Measurements from ENCODE around the gene MCM8. TPM values are rescaled to one million over a fixed set of nuclear protein-coding genes. Genes with fewer than 3 reads are reported as not detected.
A peak's percentile ranks its signal among the peaks of the same experiment; 100 is the strongest.

MCM8 gene
- total and polyA plus RNA-seq, 12 donors, result 1.8 to 12.6 (median 5.0) TPM

- no peaks in the 10 kb centered on the region for H3K36me3 ChIP-seq (replicated peaks in 1 of 2)
- DNase-seq, result no peak
- H3K4me3 ChIP-seq, result no peak overlapping the region
- TF ChIP-seq POLR2A (IDR thresholded peaks at IDR 0.05) (no peak), CTCF (IDR thresholded peaks at IDR 0.05) (no peak)
- H3K27ac ChIP-seq, result no peak overlapping the region
- no peaks in the 10 kb centered on the region for H3K27me3 ChIP-seq
- intact Hi-C loops (cut with DNase I), result no loop called here
- WGBS, 4 donors, result 95 to 98% (median 96%) methylated on average over 9 of the region's 9 CpGs
- H3K4me1 ChIP-seq (replicated peaks in 1 of 2), result peaks cover 0 to 2% of the 10 kb centered on the region in 2 donors
- no peaks in the 10 kb centered on the region for H3K9me3 ChIP-seq (replicated peaks in 1 of 3)
Observed at GRCh38 chr20:5999783-6000182, 49.3 kb downstream of the MCM8 start.

GRCh38 chr20:6000871-6001270 lies 50.4 kb downstream of the MCM8 start:
- 81 to 88% (median 84%) methylated on average over 8 of the region's 8 CpGs for WGBS, 4 donors
- intact Hi-C loops (cut with DNase I), result no loop called here
- TF ChIP-seq POLR2A (IDR thresholded peaks at IDR 0.05) (no peak), CTCF (IDR thresholded peaks at IDR 0.05) (no peak)
- no peak for DNase-seq
- no peaks in the 10 kb centered on the region for H3K9me3 ChIP-seq (replicated peaks in 1 of 3)
- H3K27me3 ChIP-seq, result no peaks in the 10 kb centered on the region
- H3K27ac ChIP-seq, result no peak overlapping the region
- H3K36me3 ChIP-seq (replicated peaks in 1 of 2), result no peaks in the 10 kb centered on the region
- peaks cover 0 to 10% of the 10 kb centered on the region in 2 donors for H3K4me1 ChIP-seq (replicated peaks in 1 of 2)
- no peak overlapping the region for H3K4me3 ChIP-seq

- peak overlapping the region in 4 of 5 donors; percentile 52 to 89 (median 76) for H3K27ac ChIP-seq
- H3K4me1 ChIP-seq (replicated peaks in 1 of 2), result peaks cover 14 to 41% of the 10 kb centered on the region in 2 donors
- H3K9me3 ChIP-seq (replicated peaks in 1 of 3), result no peaks in the 10 kb centered on the region
- intact Hi-C loops (cut with DNase I), result no loop called here
- peaks cover 0 to 19% of the 10 kb centered on the region in 2 donors for H3K36me3 ChIP-seq (replicated peaks in 1 of 2)
- no peaks in the 10 kb centered on the region for H3K27me3 ChIP-seq
- peak in 1 of 7 donors; percentile 9 for DNase-seq
- 0 to 2% (median 0%) methylated on average over 5 to 10 of the region's 10 CpGs for WGBS, 4 donors
- H3K4me3 ChIP-seq, result peak overlapping the region; percentile 51 to 98 (median 88)
- TF ChIP-seq CTCF (IDR thresholded peaks at IDR 0.05), result no peak
- no peak for TF ChIP-seq POLR2A (IDR thresholded peaks at IDR 0.05)
Observed at GRCh38 chr20:6006603-6006949, 56.1 kb downstream of the MCM8 start.

- intact Hi-C loops (cut with DNase I), result no loop called here
- TF ChIP-seq POLR2A (IDR thresholded peaks at IDR 0.05) (no peak), CTCF (IDR thresholded peaks at IDR 0.05) (no peak)
- WGBS, 4 donors, result 6 to 9% (median 8%) methylated on average over 4 of the region's 4 CpGs
- Histone ChIP-seq H3K4me1 (replicated peaks in 1 of 2) (peaks cover 14 to 41% of the 10 kb centered on the region in 2 donors), H3K36me3 (replicated peaks in 1 of 2) (peaks cover 0 to 25% of the 10 kb centered on the region in 2 donors), H3K27ac (peak overlapping the region in 4 of 5 donors; percentile 16 to 82 (median 48)), H3K27me3 (no peaks in the 10 kb centered on the region), H3K4me3 (peak overlapping the region in 3 of 4 donors; percentile 7 to 98 (median 51)), H3K9me3 (replicated peaks in 1 of 3) (no peaks in the 10 kb centered on the region)
- no peak for DNase-seq
Observed at GRCh38 chr20:6007094-6007528, 56.7 kb downstream of the MCM8 start.
